OCI-LY1 (cell line): ENCODE results near the gene KRTAP2-1.
"Not testable (repeated sequence)": the region's sequence is repeated elsewhere in the genome, so short reads cannot be mapped to it uniquely, and the experiment has no call there.

ENCODE experiments used
- H2AFZ ChIP-seq: fragments of 200-600 bp; sonication (generic), shearing (Covaris generic); 2 replicates; pipeline ENCODE4 v1.6.0; 2014; ENCODE audit warnings: antibody characterized with exemption, mild to moderate bottlenecking, low read length
- H3F3A ChIP-seq: fragments of 200-600 bp; sonication (generic), shearing (Covaris generic); 2 replicates; pipeline ENCODE4 v1.6.0; 2014; ENCODE audit warnings: mild to moderate bottlenecking, antibody characterized with exemption, low read length, moderate library complexity; ENCODE audit not compliant: insufficient read depth
- H3K27ac ChIP-seq: fragments of 200-600 bp; sonication (generic); 2 replicates; pipeline ENCODE4 v1.5.1; 2014; ENCODE audit warnings: low read length, mixed run types, mild to moderate bottlenecking, low read depth; ENCODE audit not compliant: poor library complexity, severe bottlenecking
- H3K27me3 ChIP-seq: fragments of 200-600 bp; sonication (generic); 2 replicates; pipeline ENCODE4 v1.6.0; 2014; ENCODE audit warnings: antibody characterized with exemption, mild to moderate bottlenecking, low read length, moderate library complexity; ENCODE audit not compliant: insufficient read depth
- H3K36me3 ChIP-seq: fragments of 200-600 bp; sonication (generic); 2 replicates; pipeline ENCODE4 v1.6.1; 2014; ENCODE audit warnings: mild to moderate bottlenecking, antibody characterized with exemption, low read length, moderate library complexity, mixed read lengths; ENCODE audit not compliant: insufficient read depth
- H3K4me1 ChIP-seq: fragments of 200-600 bp; sonication (generic); 2 replicates; pipeline ENCODE4 v1.5.1; 2014; ENCODE audit warnings: mild to moderate bottlenecking, low read length, moderate library complexity; ENCODE audit not compliant: insufficient read depth, severe bottlenecking
- H3K4me2 ChIP-seq: fragments of 200-600 bp; sonication (generic), shearing (Covaris generic); 2 replicates; pipeline ENCODE4 v1.6.1; 2014; ENCODE audit warnings: low read length
- H3K4me3 ChIP-seq: fragments of 200-600 bp; sonication (generic); 2 replicates; pipeline ENCODE4 v1.5.1; 2014; ENCODE audit warnings: low read length, low read depth, mild to moderate bottlenecking, mixed read lengths; ENCODE audit not compliant: poor library complexity, severe bottlenecking
- H3K79me2 ChIP-seq: fragments of 200-600 bp; shearing (Covaris generic); 2 replicates; pipeline ENCODE4 v1.6.1; 2016; ENCODE audit warnings: mixed run types, low read length, mixed read lengths; ENCODE audit not compliant: insufficient read depth
- H3K9ac ChIP-seq: fragments of 200-600 bp; sonication (generic), shearing (Covaris generic); 2 replicates; pipeline ENCODE4 v1.6.1; 2014; ENCODE audit warnings: mild to moderate bottlenecking, low read length, mixed read lengths
- H3K9me2 ChIP-seq: fragments of 200-600 bp; sonication (generic), shearing (Covaris generic); 2 replicates; pipeline ENCODE4 v1.6.1; 2014; ENCODE audit warnings: low read depth, mild to moderate bottlenecking, low read length, mixed read lengths
- H3K9me3 ChIP-seq: fragments of 200-600 bp; shearing (Covaris generic); 2 replicates; pipeline ENCODE4 v1.6.1; 2014; ENCODE audit warnings: low read length, mixed read lengths
- H4K20me1 ChIP-seq: fragments of 200-600 bp; sonication (generic), shearing (Covaris generic); 2 replicates; pipeline ENCODE4 v1.6.0; 2016; ENCODE audit warnings: mild to moderate bottlenecking, low read length; ENCODE audit not compliant: insufficient read depth
- CTCF ChIP-seq: fragments of 200-600 bp; sonication (generic), shearing (Covaris generic); IDR thresholded peaks from 2 replicates; pipeline ENCODE4 v1.5.1; 2017; ENCODE audit warnings: mild to moderate bottlenecking, antibody characterized with exemption, low read length, moderate library complexity, mixed read lengths
- EZH2 ChIP-seq: fragments of 200-600 bp; sonication (generic), shearing (Covaris generic); IDR thresholded peaks from 2 replicates; pipeline ENCODE4 v1.8.0; 2017; ENCODE audit warnings: borderline replicate concordance, mixed run types, mild to moderate bottlenecking, antibody characterized with exemption, low read length, moderate library complexity, mixed read lengths

KRTAP2-1 gene

DNA sequence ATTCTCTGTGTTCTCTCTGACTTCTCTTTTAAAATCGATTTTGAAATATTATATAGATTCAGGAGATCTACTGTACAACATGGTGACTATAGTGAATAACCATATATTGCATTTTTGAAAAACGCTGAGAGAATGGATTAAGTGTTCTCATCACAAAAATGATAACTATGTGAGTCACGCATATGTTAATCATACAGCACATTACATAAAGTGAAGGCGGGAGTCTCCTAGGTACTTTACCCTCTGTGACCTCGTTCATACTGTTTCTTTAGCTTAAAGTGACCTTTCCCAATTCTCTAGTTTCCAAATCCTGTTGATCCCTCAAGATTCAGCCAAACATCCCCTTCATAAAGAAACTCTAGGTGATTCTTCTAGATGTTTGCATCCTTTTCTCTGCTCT is 44.3 kb downstream of the KRTAP2-1 start:
- Histone ChIP-seq H3K27me3 (no peaks in the 10 kb centered on the region; the same call in 1 of the 2 replicates), H3K9me3 (no peaks in the 10 kb centered on the region), H3K4me3 (no peak overlapping the region), H3K9me2 (no peaks in the 10 kb centered on the region), H4K20me1 (no peaks in the 10 kb centered on the region), H3K4me1 (no peaks in the 10 kb centered on the region), H2AFZ (no peak overlapping the region), H3F3A (no peaks in the 10 kb centered on the region), H3K9ac (no peak overlapping the region), H3K4me2 (no peak overlapping the region), H3K79me2 (no peaks in the 10 kb centered on the region), H3K27ac (no peak overlapping the region), H3K36me3 (no peaks in the 10 kb centered on the region)
- no peak for TF ChIP-seq EZH2

DNA sequence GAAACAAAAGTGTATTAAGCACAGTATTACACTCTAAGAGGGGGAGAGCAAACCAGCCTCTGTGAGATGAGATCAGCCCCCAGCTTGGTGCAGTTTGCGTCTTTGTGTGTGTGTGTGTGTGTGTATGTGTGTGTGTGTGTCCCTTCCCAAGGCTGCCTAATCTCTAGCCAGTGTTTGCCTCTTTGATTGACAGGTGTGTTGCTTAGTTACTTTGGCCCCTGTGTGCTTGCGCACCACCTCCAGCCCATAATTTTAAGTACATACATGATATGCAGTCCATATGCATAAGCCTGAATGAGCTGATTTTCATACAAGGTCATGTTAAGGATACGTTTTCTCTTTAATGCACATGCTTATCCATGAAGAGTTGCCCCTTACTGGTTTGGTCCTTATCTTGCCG is 45.3 kb downstream of the KRTAP2-1 start:
- Histone ChIP-seq H3K4me2 (no peak overlapping the region), H3K4me1 (no peaks in the 10 kb centered on the region), H3K27me3 (no peaks in the 10 kb centered on the region; the same call in 1 of the 2 replicates), H4K20me1 (no peaks in the 10 kb centered on the region), H3K9ac (no peak overlapping the region), H3K9me3 (no peaks in the 10 kb centered on the region), H2AFZ (no peak overlapping the region), H3F3A (no peaks in the 10 kb centered on the region), H3K9me2 (no peaks in the 10 kb centered on the region), H3K36me3 (no peaks in the 10 kb centered on the region), H3K4me3 (no peak overlapping the region), H3K79me2 (no peaks in the 10 kb centered on the region), H3K27ac (no peak overlapping the region)
- TF ChIP-seq EZH2 (no peak), CTCF (no peak)

DNA sequence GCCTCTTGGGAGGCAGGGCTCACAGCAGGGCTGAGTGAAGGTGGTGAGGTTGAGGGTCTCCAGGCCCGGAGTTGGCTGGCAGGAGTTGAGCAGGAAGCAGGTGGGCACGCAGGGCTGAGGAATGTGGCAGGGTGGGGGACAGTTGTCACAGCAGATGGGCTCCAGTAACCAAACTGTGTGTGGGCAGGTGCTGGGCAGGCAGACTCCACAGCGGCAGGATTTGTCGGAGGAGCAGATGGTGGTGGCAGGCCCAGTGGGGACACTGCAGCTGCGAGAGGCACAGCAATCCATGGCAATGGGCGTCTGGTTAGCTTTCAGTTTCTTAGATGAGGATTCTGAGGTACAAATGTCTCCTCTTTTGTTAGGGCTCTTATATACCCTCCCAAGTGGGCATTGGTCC is 47.6 kb downstream of the KRTAP2-1 start, which contains the start of gene KRTAP3-2:
TSS of gene KRTAP3-2 (minus strand) at position 344 of the 400 bp plus-strand sequence. CDS start at position 291, 53 bp downstream.
- not testable (repeated sequence) for H3K79me2 ChIP-seq, H3K9ac ChIP-seq, H3F3A ChIP-seq, H2AFZ ChIP-seq, H3K4me2 ChIP-seq, H3K4me3 ChIP-seq, H3K9me3 ChIP-seq, H3K9me2 ChIP-seq, H3K27ac ChIP-seq, H3K27me3 ChIP-seq, H3K36me3 ChIP-seq, H4K20me1 ChIP-seq, H3K4me1 ChIP-seq

GRCh38 chr17:40997361-40997760 is 49.8 kb downstream of the KRTAP2-1 start:
- Histone ChIP-seq H3K4me1 (no peaks in the 10 kb centered on the region), H3K9me3 (no peaks in the 10 kb centered on the region), H3K9ac (no peak overlapping the region), H3K36me3 (no peaks in the 10 kb centered on the region), H3K9me2 (no peaks in the 10 kb centered on the region), H3K79me2 (no peaks in the 10 kb centered on the region), H3K27me3 (no peaks in the 10 kb centered on the region), H3F3A (no peaks in the 10 kb centered on the region), H3K4me2 (no peak overlapping the region), H3K27ac (no peak overlapping the region), H2AFZ (no peak overlapping the region), H4K20me1 (no peaks in the 10 kb centered on the region), H3K4me3 (no peak overlapping the region)
- TF ChIP-seq EZH2 (no peak), CTCF (no peak)
